Neural crest cell (in vitro differentiated cells): ENCODE measurements around the gene UGT1A4. TPM values are rescaled to one million over a fixed set of nuclear protein-coding genes. Genes with fewer than 3 reads are reported as not detected.

ENCODE experiments used
- DNase-seq: peaks from one replicate; pipeline ENCODE4 v3.0.0; 2021; ENCODE audit warnings: low read depth, mixed read lengths, low spot score
- H3K27ac Mint-ChIP-seq: one replicate; pipeline ENCODE4 v1.8.0; 2021; ENCODE audit warnings: mild to moderate bottlenecking, mixed read lengths; ENCODE audit not compliant: unreplicated experiment
- H3K27me3 Mint-ChIP-seq: 2 replicates; pipeline ENCODE4 v1.8.0; 2021; ENCODE audit warnings: low read depth, mild to moderate bottlenecking, mixed read lengths
- H3K36me3 Mint-ChIP-seq: 2 replicates; pipeline ENCODE4 v1.8.0; 2021; ENCODE audit warnings: low read depth, mild to moderate bottlenecking, mixed read lengths
- H3K4me1 Mint-ChIP-seq: 2 replicates; pipeline ENCODE4 v1.8.0; 2021; ENCODE audit warnings: mixed read lengths
- H3K4me3 Mint-ChIP-seq: one replicate; pipeline ENCODE4 v1.8.0; 2021; ENCODE audit warnings: mild to moderate bottlenecking, mixed read lengths
- H3K9me3 Mint-ChIP-seq: 2 replicates; pipeline ENCODE4 v1.8.0; 2021; ENCODE audit warnings: mixed read lengths
- total RNA-seq: library from RNA; stranded (reverse); gene quantifications from 2 replicates; pipeline ENCODE4 v1.2.1, GENCODE V29; 2021
- TF ChIP-seq, protein P1 (sequence below): fragments of 200-600 bp; sonication (generic); conservative IDR thresholded peaks from 2 replicates; pipeline ENCODE4 v1.5.0; 2021; ENCODE audit warnings: antibody characterized with exemption, mild to moderate bottlenecking

Gene UGT1A4
- total RNA-seq, 1 donor from 2014 or later = not detected

DNA sequence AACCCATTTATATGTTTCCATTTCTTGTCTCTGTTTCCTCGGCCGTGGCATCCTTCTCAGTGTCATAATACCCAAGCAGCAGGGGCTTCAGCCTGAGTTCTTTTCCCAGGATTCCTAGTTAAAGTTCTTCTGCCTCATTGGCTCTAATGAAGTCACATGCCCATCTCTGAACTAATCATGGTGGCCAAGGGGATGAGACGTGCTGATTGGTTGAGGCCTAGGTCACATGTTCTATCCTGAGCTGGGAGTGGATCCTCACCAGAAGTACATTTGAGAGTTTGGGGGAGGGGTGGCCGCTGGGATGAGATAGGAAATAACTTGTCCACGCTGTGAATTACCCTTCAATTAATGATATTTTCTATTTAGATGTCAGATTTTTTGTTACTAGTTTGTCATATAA is 9.6 kb upstream of the UGT1A4 start:
- TF ChIP-seq, protein P1, sequence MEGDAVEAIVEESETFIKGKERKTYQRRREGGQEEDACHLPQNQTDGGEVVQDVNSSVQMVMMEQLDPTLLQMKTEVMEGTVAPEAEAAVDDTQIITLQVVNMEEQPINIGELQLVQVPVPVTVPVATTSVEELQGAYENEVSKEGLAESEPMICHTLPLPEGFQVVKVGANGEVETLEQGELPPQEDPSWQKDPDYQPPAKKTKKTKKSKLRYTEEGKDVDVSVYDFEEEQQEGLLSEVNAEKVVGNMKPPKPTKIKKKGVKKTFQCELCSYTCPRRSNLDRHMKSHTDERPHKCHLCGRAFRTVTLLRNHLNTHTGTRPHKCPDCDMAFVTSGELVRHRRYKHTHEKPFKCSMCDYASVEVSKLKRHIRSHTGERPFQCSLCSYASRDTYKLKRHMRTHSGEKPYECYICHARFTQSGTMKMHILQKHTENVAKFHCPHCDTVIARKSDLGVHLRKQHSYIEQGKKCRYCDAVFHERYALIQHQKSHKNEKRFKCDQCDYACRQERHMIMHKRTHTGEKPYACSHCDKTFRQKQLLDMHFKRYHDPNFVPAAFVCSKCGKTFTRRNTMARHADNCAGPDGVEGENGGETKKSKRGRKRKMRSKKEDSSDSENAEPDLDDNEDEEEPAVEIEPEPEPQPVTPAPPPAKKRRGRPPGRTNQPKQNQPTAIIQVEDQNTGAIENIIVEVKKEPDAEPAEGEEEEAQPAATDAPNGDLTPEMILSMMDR = no peak
- Mint-ChIP-seq H3K36me3 (peaks cover 3% of the 10 kb centered on the region), H3K9me3 (no peaks in the 10 kb centered on the region), H3K27me3 (peaks cover 4% of the 10 kb centered on the region), H3K4me3 (no peak overlapping the region), H3K27ac (no peak overlapping the region), H3K4me1 (no peaks in the 10 kb centered on the region)
- no peak for DNase-seq

GRCh38 chr2:233711312-233712008 is 7.1 kb upstream of the UGT1A4 start:
- Mint-ChIP-seq H3K4me3 (no peak overlapping the region), H3K36me3 (no peaks in the 10 kb centered on the region), H3K9me3 (no peaks in the 10 kb centered on the region), H3K27me3 (peaks cover 7% of the 10 kb centered on the region), H3K27ac (no peak overlapping the region), H3K4me1 (no peaks in the 10 kb centered on the region)
- TF ChIP-seq, protein P1 = peak; percentile 90
- DNase-seq = peak; percentile 88

GRCh38 chr2:233712611-233713261 is 5.8 kb upstream of the UGT1A4 start, which contains the start of gene UGT1A5:
Gene UGT1A5, plus strand, starts transcription at chr2:233712907. Its CDS starts 85 bp downstream, at chr2:233712992.
- H3K9me3 Mint-ChIP-seq = no peaks in the 10 kb centered on the region
- no peak within 1 kb of the TSS for H3K4me3 Mint-ChIP-seq
- peaks cover 10% of the 10 kb centered on the region for H3K27me3 Mint-ChIP-seq
- TF ChIP-seq, protein P1 = no peak
- no peak for DNase-seq
- H3K27ac Mint-ChIP-seq = no peak within 1 kb of the TSS
- no peaks in the 10 kb centered on the region for H3K36me3 Mint-ChIP-seq
- no peaks in the 10 kb centered on the region for H3K4me1 Mint-ChIP-seq

DNA sequence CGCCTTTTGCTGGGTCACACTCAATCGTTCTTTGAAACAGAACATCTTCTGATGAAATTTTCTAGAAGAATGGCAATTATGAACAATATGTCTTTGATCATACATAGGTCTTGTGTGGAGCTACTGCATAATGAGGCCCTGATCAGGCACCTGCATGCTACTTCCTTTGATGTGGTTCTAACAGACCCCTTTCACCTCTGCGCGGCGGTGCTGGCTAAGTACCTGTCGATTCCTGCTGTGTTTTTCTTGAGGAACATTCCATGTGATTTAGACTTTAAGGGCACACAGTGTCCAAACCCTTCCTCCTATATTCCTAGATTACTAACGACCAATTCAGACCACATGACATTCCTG is 5.3 kb upstream of the UGT1A4 start:
- Mint-ChIP-seq H3K9me3 (no peaks in the 10 kb centered on the region), H3K27me3 (peaks cover 10% of the 10 kb centered on the region), H3K4me3 (no peak overlapping the region), H3K27ac (no peak overlapping the region), H3K4me1 (no peaks in the 10 kb centered on the region), H3K36me3 (no peaks in the 10 kb centered on the region)
- no peak for DNase-seq
- TF ChIP-seq, protein P1 = no peak

DNA sequence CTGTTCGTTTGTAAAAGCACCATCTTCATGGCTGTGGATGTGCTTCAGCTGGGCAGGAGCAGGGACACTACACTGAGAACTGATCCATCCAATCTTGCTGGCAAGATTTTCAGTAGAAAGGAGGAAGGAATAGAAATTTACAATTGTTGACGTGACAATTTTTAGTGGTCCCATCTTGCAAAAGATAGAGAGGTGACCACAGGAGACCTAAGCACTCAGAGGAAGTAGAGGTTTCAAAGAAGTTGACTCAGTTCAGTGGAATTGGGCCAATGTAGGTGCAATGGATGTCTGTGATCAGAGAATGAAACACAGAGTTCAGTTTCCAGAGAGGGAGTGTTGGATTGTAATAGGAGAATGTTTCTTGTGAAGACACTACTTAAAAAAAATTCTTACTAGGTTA is 4.4 kb upstream of the UGT1A4 start:
- Mint-ChIP-seq H3K27ac (no peak overlapping the region), H3K27me3 (peaks cover 10% of the 10 kb centered on the region), H3K9me3 (no peaks in the 10 kb centered on the region), H3K4me3 (no peak overlapping the region), H3K4me1 (no peaks in the 10 kb centered on the region), H3K36me3 (no peaks in the 10 kb centered on the region)
- DNase-seq = no peak
- TF ChIP-seq, protein P1 = no peak
